ENCODE measurements around the gene CDC5L.

Gene CDC5L

GRCh38 chr6:44428682-44429081 is 41.2 kb downstream of the CDC5L start:
- no peak overlapping the region for H2BK5ac ChIP-seq (ENCODE audit: low read length)
- no peaks in the 10 kb centered on the region for H3K27me3 ChIP-seq (ENCODE audit: control insufficient read depth in 3 of 3, insufficient read depth in 3 of 3, low read depth in 1 of 3, low read length in 3 of 3)
- DNase-seq (ENCODE audit: low spot score), result no peak
- no peak overlapping the region for H3K14ac ChIP-seq (ENCODE audit: low read length)
- H3K4ac ChIP-seq (ENCODE audit: low read length), result no peak overlapping the region
- no peak overlapping the region for H3K18ac ChIP-seq (ENCODE audit: low read length)
- H3K4me1 ChIP-seq (ENCODE audit: control insufficient read depth in 2 of 2, insufficient read depth in 1 of 2, low read depth in 1 of 2, low read length in 2 of 2), result no peaks in the 10 kb centered on the region
- no CpG with 5 or more reads among the region's 3 CpGs for WGBS, 2 donors (ENCODE audit: extremely low coverage in 2 of 2, insufficient read length in 2 of 2, insufficient replicate concordance in 1 of 2)
- H3K23ac ChIP-seq (ENCODE audit: low read depth, low read length, poor library complexity), result no peak overlapping the region
- no peak overlapping the region for H3K27ac ChIP-seq (replicated peaks; ENCODE audit: low read length)
- H3K4me3 ChIP-seq (ENCODE audit: low read length in 2 of 2), result no peak overlapping the region
- H2AFZ ChIP-seq (ENCODE audit: low read length), result no peak overlapping the region
- no peak overlapping the region for H4K91ac ChIP-seq (ENCODE audit: low read depth, low read length, poor library complexity)
- no peak overlapping the region for H2BK15ac ChIP-seq (ENCODE audit: low read length)
- no peak overlapping the region for H3K4me2 ChIP-seq (ENCODE audit: insufficient read depth, low read length, poor library complexity, severe bottlenecking)
- no peaks in the 10 kb centered on the region for H3K9me3 ChIP-seq (replicated peaks in 1 of 2; ENCODE audit: control insufficient read depth in 2 of 2, insufficient read depth in 1 of 2, low read depth in 1 of 2, low read length in 2 of 2)
- H3K9ac ChIP-seq (ENCODE audit: low read depth, low read length, poor library complexity), result no peak overlapping the region
- no peaks in the 10 kb centered on the region for H3K79me1 ChIP-seq (ENCODE audit: low read depth, low read length)
- no peak overlapping the region for H2AK5ac ChIP-seq (ENCODE audit: low read depth, low read length)
- H2BK12ac ChIP-seq (ENCODE audit: low read length), result no peak overlapping the region
- H3K36me3 ChIP-seq (replicated peaks in 1 of 2; ENCODE audit: control insufficient read depth in 2 of 2, insufficient read depth in 2 of 2, low read length in 2 of 2), result peaks cover 9 to 99% of the 10 kb centered on the region in 2 donors
- H2BK120ac ChIP-seq (ENCODE audit: low read depth, low read length), result no peak overlapping the region
- no peak overlapping the region for H4K8ac ChIP-seq (ENCODE audit: low read depth, low read length)

- Histone ChIP-seq H2BK5ac (ENCODE audit: low read length) (no peak overlapping the region), H3K4me2 (ENCODE audit: insufficient read depth, low read length, poor library complexity, severe bottlenecking) (no peak overlapping the region), H2BK12ac (ENCODE audit: low read length) (no peak overlapping the region), H2BK15ac (ENCODE audit: low read length) (no peak overlapping the region), H3K27me3 (ENCODE audit: control insufficient read depth in 3 of 3, insufficient read depth in 3 of 3, low read depth in 1 of 3, low read length in 3 of 3) (no peaks in the 10 kb centered on the region), H3K14ac (ENCODE audit: low read length) (no peak overlapping the region), H4K91ac (ENCODE audit: low read depth, low read length, poor library complexity) (no peak overlapping the region), H2AFZ (ENCODE audit: low read length) (no peak overlapping the region), H2BK120ac (ENCODE audit: low read depth, low read length) (no peak overlapping the region), H3K36me3 (replicated peaks in 1 of 2; ENCODE audit: control insufficient read depth in 2 of 2, insufficient read depth in 2 of 2, low read length in 2 of 2) (peaks cover 4 to 96% of the 10 kb centered on the region in 2 donors), H2AK5ac (ENCODE audit: low read depth, low read length) (no peak overlapping the region), H4K8ac (ENCODE audit: low read depth, low read length) (no peak overlapping the region), H3K4me3 (ENCODE audit: low read length in 2 of 2) (no peak overlapping the region), H3K79me1 (ENCODE audit: low read depth, low read length) (no peaks in the 10 kb centered on the region), H3K23ac (ENCODE audit: low read depth, low read length, poor library complexity) (no peak overlapping the region), H3K18ac (ENCODE audit: low read length) (no peak overlapping the region), H3K9me3 (replicated peaks in 1 of 2; ENCODE audit: control insufficient read depth in 2 of 2, insufficient read depth in 1 of 2, low read depth in 1 of 2, low read length in 2 of 2) (no peaks in the 10 kb centered on the region), H3K27ac (replicated peaks; ENCODE audit: low read length) (no peak overlapping the region), H3K9ac (ENCODE audit: low read depth, low read length, poor library complexity) (no peak overlapping the region), H3K4ac (ENCODE audit: low read length) (no peak overlapping the region), H3K4me1 (ENCODE audit: control insufficient read depth in 2 of 2, insufficient read depth in 1 of 2, low read depth in 1 of 2, low read length in 2 of 2) (no peaks in the 10 kb centered on the region)
- no peak for DNase-seq (ENCODE audit: low spot score)
- WGBS, 2 donors (ENCODE audit: extremely low coverage in 2 of 2, insufficient read length in 2 of 2, insufficient replicate concordance in 1 of 2), result no CpG with 5 or more reads among the region's 2 CpGs
Measured at GRCh38 chr6:44430326-44430725, 42.8 kb downstream of the CDC5L start.

GRCh38 chr6:44431118-44431725 is 43.7 kb downstream of the CDC5L start:
- Histone ChIP-seq H3K36me3 (replicated peaks in 1 of 2; ENCODE audit: control insufficient read depth in 2 of 2, insufficient read depth in 2 of 2, low read length in 2 of 2) (peaks cover 7 to 96% of the 10 kb centered on the region in 2 donors), H3K18ac (ENCODE audit: low read length) (no peak overlapping the region), H3K4me3 (ENCODE audit: low read length in 2 of 2) (no peak overlapping the region), H3K4me1 (ENCODE audit: control insufficient read depth in 2 of 2, insufficient read depth in 1 of 2, low read depth in 1 of 2, low read length in 2 of 2) (no peaks in the 10 kb centered on the region), H4K8ac (ENCODE audit: low read depth, low read length) (no peak overlapping the region), H2BK12ac (ENCODE audit: low read length) (no peak overlapping the region), H3K9ac (ENCODE audit: low read depth, low read length, poor library complexity) (no peak overlapping the region), H3K14ac (ENCODE audit: low read length) (no peak overlapping the region), H3K4ac (ENCODE audit: low read length) (no peak overlapping the region), H2BK120ac (ENCODE audit: low read depth, low read length) (no peak overlapping the region), H3K4me2 (ENCODE audit: insufficient read depth, low read length, poor library complexity, severe bottlenecking) (no peak overlapping the region), H2BK5ac (ENCODE audit: low read length) (no peak overlapping the region), H2BK15ac (ENCODE audit: low read length) (no peak overlapping the region), H2AK5ac (ENCODE audit: low read depth, low read length) (no peak overlapping the region), H3K27me3 (ENCODE audit: control insufficient read depth in 3 of 3, insufficient read depth in 3 of 3, low read depth in 1 of 3, low read length in 3 of 3) (no peaks in the 10 kb centered on the region), H4K91ac (ENCODE audit: low read depth, low read length, poor library complexity) (no peak overlapping the region), H3K79me1 (ENCODE audit: low read depth, low read length) (peaks cover 2% of the 10 kb centered on the region), H3K27ac (replicated peaks; ENCODE audit: low read length) (no peak overlapping the region), H2AFZ (ENCODE audit: low read length) (no peak overlapping the region), H3K23ac (ENCODE audit: low read depth, low read length, poor library complexity) (no peak overlapping the region), H3K9me3 (replicated peaks in 1 of 2; ENCODE audit: control insufficient read depth in 2 of 2, insufficient read depth in 1 of 2, low read depth in 1 of 2, low read length in 2 of 2) (peaks cover 0 to 2% of the 10 kb centered on the region in 2 donors)
- DNase-seq (ENCODE audit: low spot score), result peak; percentile 30
- WGBS, 2 donors (ENCODE audit: extremely low coverage in 2 of 2, insufficient read length in 2 of 2, insufficient replicate concordance in 1 of 2), result no CpG with 5 or more reads among the region's 1 CpG

GRCh38 chr6:44432227-44432626 is 44.7 kb downstream of the CDC5L start:
- Histone ChIP-seq H2AFZ (ENCODE audit: low read length) (no peak overlapping the region), H3K9me3 (replicated peaks in 1 of 2; ENCODE audit: control insufficient read depth in 2 of 2, insufficient read depth in 1 of 2, low read depth in 1 of 2, low read length in 2 of 2) (peaks cover 0 to 2% of the 10 kb centered on the region in 2 donors), H3K27me3 (ENCODE audit: control insufficient read depth in 3 of 3, insufficient read depth in 3 of 3, low read depth in 1 of 3, low read length in 3 of 3) (no peaks in the 10 kb centered on the region), H3K79me1 (ENCODE audit: low read depth, low read length) (peaks cover 2% of the 10 kb centered on the region), H3K23ac (ENCODE audit: low read depth, low read length, poor library complexity) (no peak overlapping the region), H3K18ac (ENCODE audit: low read length) (no peak overlapping the region), H3K14ac (ENCODE audit: low read length) (no peak overlapping the region), H2BK120ac (ENCODE audit: low read depth, low read length) (no peak overlapping the region), H3K27ac (replicated peaks; ENCODE audit: low read length) (no peak overlapping the region), H2BK5ac (ENCODE audit: low read length) (no peak overlapping the region), H3K36me3 (replicated peaks in 1 of 2; ENCODE audit: control insufficient read depth in 2 of 2, insufficient read depth in 2 of 2, low read length in 2 of 2) (peaks cover 7 to 94% of the 10 kb centered on the region in 2 donors), H4K91ac (ENCODE audit: low read depth, low read length, poor library complexity) (no peak overlapping the region), H3K4ac (ENCODE audit: low read length) (no peak overlapping the region), H2AK5ac (ENCODE audit: low read depth, low read length) (no peak overlapping the region), H3K9ac (ENCODE audit: low read depth, low read length, poor library complexity) (no peak overlapping the region), H2BK12ac (ENCODE audit: low read length) (no peak overlapping the region), H4K8ac (ENCODE audit: low read depth, low read length) (no peak overlapping the region), H3K4me1 (ENCODE audit: control insufficient read depth in 2 of 2, insufficient read depth in 1 of 2, low read depth in 1 of 2, low read length in 2 of 2) (no peaks in the 10 kb centered on the region), H2BK15ac (ENCODE audit: low read length) (no peak overlapping the region), H3K4me3 (ENCODE audit: low read length in 2 of 2) (no peak overlapping the region), H3K4me2 (ENCODE audit: insufficient read depth, low read length, poor library complexity, severe bottlenecking) (no peak overlapping the region)
- no peak for DNase-seq (ENCODE audit: low spot score)
- WGBS, 2 donors (ENCODE audit: extremely low coverage in 2 of 2, insufficient read length in 2 of 2, insufficient replicate concordance in 1 of 2), result no CpG with 5 or more reads among the region's 2 CpGs

Measured in neuronal stem cell (in vitro differentiated cells).